Naive thymus-derived CD8-positive, alpha-beta T cell (primary cell): ENCODE measurements around the gene TSPAN14. TPM values are rescaled to one million over a fixed set of nuclear protein-coding genes. Genes with fewer than 3 reads are reported as not detected.
"Not testable (repeated sequence)": the region's sequence is repeated elsewhere in the genome, so short reads cannot be mapped to it uniquely, and the experiment has no call there.

Experiments
- ATAC-seq, 2 donors: fragments of 150-1000 bp; cut with Tn5 transposase in 1 of 2; sonication (Bioruptor Pico), chemical (Tn5 transposase) in 1 of 2; 1 replicate in 1 of 2; 2 replicates in 1 of 2; pipeline ENCODE4 v1.10.0; 2021; ENCODE audit warnings: mild to moderate bottlenecking in 2 of 2, moderate library complexity in 2 of 2
- POLR2A ChIA-PET: fragments of 350-600 bp; sonication (Branson Sonifier 250); formaldehyde crosslinking; loops from one replicate; lab custom pipeline; 2021; ENCODE audit warnings: antibody characterized with exemption; lab: Charles Lee
- DNase-seq, 10 donors: peaks; one replicate each; pipeline versions ENCODE4 v3.0.0 to v3.0.0-alpha.2; 2020 to 2022
- H3K27ac Mint-ChIP-seq, 10 donors: one replicate each; pipeline ENCODE4 v1.8.0; 2020 to 2022; ENCODE audit warnings: mild to moderate bottlenecking in 10 of 10, mixed read lengths in 10 of 10, moderate library complexity in 4 of 10, inconsistent platforms in 1 of 10
- H3K27me3 Mint-ChIP-seq, 5 donors: one replicate each; pipeline ENCODE4 v1.8.0; 2021 to 2022; ENCODE audit warnings: mixed read lengths in 5 of 5
- H3K36me3 Mint-ChIP-seq, 3 donors: one replicate each; pipeline ENCODE4 v1.8.0; 2020 to 2022; ENCODE audit warnings: mixed read lengths in 3 of 3, mild to moderate bottlenecking in 2 of 3, inconsistent platforms in 1 of 3
- H3K4me1 Mint-ChIP-seq, 4 donors: one replicate each; pipeline ENCODE4 v1.8.0; 2021 to 2022; ENCODE audit warnings: mixed read lengths in 4 of 4
- H3K4me3 Mint-ChIP-seq, 10 donors: one replicate each; pipeline ENCODE4 v1.8.0; 2020 to 2022; ENCODE audit warnings: mild to moderate bottlenecking in 10 of 10, mixed read lengths in 10 of 10, moderate library complexity in 6 of 10, inconsistent platforms in 1 of 10
- H3K9me3 Mint-ChIP-seq, 9 donors: one replicate each; pipeline ENCODE4 v1.8.0; 2020 to 2022; ENCODE audit warnings: mixed read lengths in 9 of 9, mild to moderate bottlenecking in 3 of 9, inconsistent platforms in 1 of 9, moderate library complexity in 1 of 9
- polyA plus RNA-seq, 3 donors: library from polyadenylated mRNA; unstranded; fragments of 300-500 nt; fragmentation: Illumina TruSeq; gene quantifications; one replicate each; pipeline ENCODE4 v1.2.3, GENCODE V29; 2021
- total RNA-seq, 8 experiments: library from RNA in 2 of 8; stranded (reverse) in 2 of 8; gene quantifications; one replicate each; pipeline ENCODE4 v1.2.3 and lab custom pipeline; 2021 to 2026

Gene TSPAN14
- total and polyA plus RNA-seq, 5 experiments from 2014 or later = 152 to 293 (median 163) TPM

GRCh38 chr10:80412486-80412885 lies 41.6 kb upstream of the TSPAN14 start:
- H3K27ac Mint-ChIP-seq = peak overlapping the region in 1 of 10 donors; percentile 8

GRCh38 chr10:80413271-80413996 lies 40.7 kb upstream of the TSPAN14 start:
- POLR2A ChIA-PET = interaction anchor here (0.9 kb wide), 1 partner anchor 31 kb away, joined by 3 read pairs; no protein-coding TSS in a partner anchor
- no peak for ATAC-seq
- H3K4me1 Mint-ChIP-seq = peaks cover 12 to 45% (median 25%) of the 10 kb centered on the region in 4 donors
- peak overlapping the region in 2 of 10 donors; percentile 40 to 45 for H3K27ac Mint-ChIP-seq
- no peaks in the 10 kb centered on the region for H3K36me3 Mint-ChIP-seq
- DNase-seq = no peak
- H3K4me3 Mint-ChIP-seq = no peak overlapping the region
- H3K9me3 Mint-ChIP-seq = no peaks in the 10 kb centered on the region
- no peaks in the 10 kb centered on the region for H3K27me3 Mint-ChIP-seq

More at GRCh38 chr10:80412486-80412885, 41.6 kb upstream of the TSPAN14 start:
- POLR2A ChIA-PET = interaction anchor here (0.9 kb wide), 1 partner anchor 32 kb away, joined by 3 read pairs; no protein-coding TSS in a partner anchor
- DNase-seq (no peak), ATAC-seq (no peak)
- no peak overlapping the region for H3K4me3 Mint-ChIP-seq
- H3K4me1 Mint-ChIP-seq = peaks cover 18 to 52% (median 30%) of the 10 kb centered on the region in 4 donors
- peaks cover 0 to 4% (median 0%) of the 10 kb centered on the region in 5 donors for H3K27me3 Mint-ChIP-seq
- H3K9me3 Mint-ChIP-seq = no peaks in the 10 kb centered on the region
- H3K36me3 Mint-ChIP-seq = no peaks in the 10 kb centered on the region

- Mint-ChIP-seq H3K4me3 (no peak overlapping the region), H3K9me3 (no peaks in the 10 kb centered on the region), H3K27me3 (no peaks in the 10 kb centered on the region), H3K36me3 (no peaks in the 10 kb centered on the region), H3K27ac (peak overlapping the region in 2 of 10 donors; percentile 40 to 47), H3K4me1 (peaks cover 8 to 39% (median 22%) of the 10 kb centered on the region in 4 donors)
- POLR2A ChIA-PET = no interaction called here
- DNase-seq (no peak), ATAC-seq (no peak)
Observed at GRCh38 chr10:80414142-80414895, 39.8 kb upstream of the TSPAN14 start.

GRCh38 chr10:80415734-80416478 lies 38.2 kb upstream of the TSPAN14 start:
- no peak for ATAC-seq
- POLR2A ChIA-PET = no interaction called here
- peaks cover 10 to 25% (median 13%) of the 10 kb centered on the region in 4 donors for H3K4me1 Mint-ChIP-seq
- H3K4me3 Mint-ChIP-seq = no peak overlapping the region
- DNase-seq = no peak
- H3K36me3 Mint-ChIP-seq = peaks cover 0 to under 1% (median 0%) of the 10 kb centered on the region in 3 donors
- peak overlapping the region in 3 of 10 donors; percentile 57 to 82 (median 63) for H3K27ac Mint-ChIP-seq
- no peaks in the 10 kb centered on the region for H3K27me3 Mint-ChIP-seq
- no peaks in the 10 kb centered on the region for H3K9me3 Mint-ChIP-seq

GRCh38 chr10:80416479-80417098 lies 37.5 kb upstream of the TSPAN14 start:
- Mint-ChIP-seq H3K36me3 (peaks cover 0 to 8% (median 0%) of the 10 kb centered on the region in 3 donors), H3K4me1 (peaks cover 10 to 23% (median 13%) of the 10 kb centered on the region in 4 donors), H3K27ac (peak overlapping the region in 2 of 10 donors; percentile 57 to 82), H3K27me3 (no peaks in the 10 kb centered on the region), H3K4me3 (no peak overlapping the region), H3K9me3 (no peaks in the 10 kb centered on the region)
- POLR2A ChIA-PET = no interaction called here
- DNase-seq = no peak
- ATAC-seq = no peak

- H3K27me3 Mint-ChIP-seq, H3K27ac Mint-ChIP-seq, POLR2A ChIA-PET: not testable (repeated sequence)
Observed at GRCh38 chr10:80417256-80417655, 36.9 kb upstream of the TSPAN14 start.

GRCh38 chr10:80421050-80421706 lies 32.9 kb upstream of the TSPAN14 start:
- POLR2A ChIA-PET = interaction anchor here (0.6 kb wide), 1 partner anchor 19 kb away, joined by 5 read pairs; no protein-coding TSS in a partner anchor
- Mint-ChIP-seq H3K4me1 (peaks cover 0 to 16% (median 3%) of the 10 kb centered on the region in 4 donors), H3K27ac (no peak overlapping the region), H3K27me3 (no peaks in the 10 kb centered on the region), H3K4me3 (no peak overlapping the region), H3K9me3 (no peaks in the 10 kb centered on the region), H3K36me3 (peaks cover 0 to 27% (median 19%) of the 10 kb centered on the region in 3 donors)
- no peak for DNase-seq
- ATAC-seq = no peak

More at GRCh38 chr10:80417256-80417655, 36.9 kb upstream of the TSPAN14 start:
- DNase-seq, ATAC-seq, H3K9me3 Mint-ChIP-seq, H3K4me3 Mint-ChIP-seq: not testable (repeated sequence)
- peaks cover 10 to 21% (median 16%) of the 10 kb centered on the region in 4 donors for H3K4me1 Mint-ChIP-seq
- peaks cover 0 to 14% (median 4%) of the 10 kb centered on the region in 3 donors for H3K36me3 Mint-ChIP-seq

- H3K27ac Mint-ChIP-seq = no peak overlapping the region
- POLR2A ChIA-PET = no interaction called here
- ATAC-seq = no peak
- no peak overlapping the region for H3K4me3 Mint-ChIP-seq
- peaks cover 0 to 16% (median 0%) of the 10 kb centered on the region in 4 donors for H3K4me1 Mint-ChIP-seq
- H3K36me3 Mint-ChIP-seq = peaks cover 0 to 35% (median 22%) of the 10 kb centered on the region in 3 donors
- H3K9me3 Mint-ChIP-seq = no peaks in the 10 kb centered on the region
- DNase-seq = no peak
- no peaks in the 10 kb centered on the region for H3K27me3 Mint-ChIP-seq
Observed at GRCh38 chr10:80421707-80422536, 32.2 kb upstream of the TSPAN14 start.

GRCh38 chr10:80425901-80426300 lies 28.2 kb upstream of the TSPAN14 start:
- Mint-ChIP-seq H3K27me3 (no peaks in the 10 kb centered on the region), H3K9me3 (no peaks in the 10 kb centered on the region), H3K4me1 (peaks cover 0 to 11% (median 1%) of the 10 kb centered on the region in 4 donors), H3K27ac (peak overlapping the region in 1 of 10 donors; percentile 20), H3K4me3 (no peak overlapping the region), H3K36me3 (peaks cover 0 to 58% (median 37%) of the 10 kb centered on the region in 3 donors)
- ATAC-seq = no peak
- DNase-seq = no peak
- POLR2A ChIA-PET = interaction anchor here (1.1 kb wide), 1 partner anchor 8 kb away, joined by 3 read pairs; no protein-coding TSS in a partner anchor

- DNase-seq (no peak), ATAC-seq (no peak)
- Mint-ChIP-seq H3K36me3 (peaks cover 0 to 54% (median 33%) of the 10 kb centered on the region in 3 donors), H3K27ac (no peak overlapping the region), H3K27me3 (no peaks in the 10 kb centered on the region), H3K4me1 (peaks cover 0 to 4% (median 0%) of the 10 kb centered on the region in 4 donors), H3K9me3 (no peaks in the 10 kb centered on the region), H3K4me3 (no peak overlapping the region)
- POLR2A ChIA-PET = no interaction called here
Observed at GRCh38 chr10:80427541-80427940, 26.6 kb upstream of the TSPAN14 start.

GRCh38 chr10:80429521-80429973 lies 24.6 kb upstream of the TSPAN14 start:
- peaks cover 0 to 4% (median 0%) of the 10 kb centered on the region in 4 donors for H3K4me1 Mint-ChIP-seq
- ATAC-seq (no peak), DNase-seq (no peak)
- no peaks in the 10 kb centered on the region for H3K27me3 Mint-ChIP-seq
- H3K4me3 Mint-ChIP-seq = no peak overlapping the region
- H3K9me3 Mint-ChIP-seq = no peaks in the 10 kb centered on the region
- H3K36me3 Mint-ChIP-seq = peaks cover 0 to 49% (median 24%) of the 10 kb centered on the region in 3 donors
- no peak overlapping the region for H3K27ac Mint-ChIP-seq
- POLR2A ChIA-PET = interaction anchor here (0.7 kb wide), 1 partner anchor 23 kb away, joined by 7 read pairs; no protein-coding TSS in a partner anchor
